C4-2B (cell line): ENCODE measurements around the gene ZNF345.

ENCODE experiments used
- ZFX ChIP-seq: fragments of 450-650 bp; IDR thresholded peaks from 2 replicates; pipeline ENCODE4 v1.6.1; 2017
- TF ChIP-seq, protein P1 (sequence below): fragments of 450-650 bp; conservative IDR thresholded peaks from 2 replicates; pipeline ENCODE4 v1.5.1; 2017; ENCODE audit warnings: mild to moderate bottlenecking

DNA sequence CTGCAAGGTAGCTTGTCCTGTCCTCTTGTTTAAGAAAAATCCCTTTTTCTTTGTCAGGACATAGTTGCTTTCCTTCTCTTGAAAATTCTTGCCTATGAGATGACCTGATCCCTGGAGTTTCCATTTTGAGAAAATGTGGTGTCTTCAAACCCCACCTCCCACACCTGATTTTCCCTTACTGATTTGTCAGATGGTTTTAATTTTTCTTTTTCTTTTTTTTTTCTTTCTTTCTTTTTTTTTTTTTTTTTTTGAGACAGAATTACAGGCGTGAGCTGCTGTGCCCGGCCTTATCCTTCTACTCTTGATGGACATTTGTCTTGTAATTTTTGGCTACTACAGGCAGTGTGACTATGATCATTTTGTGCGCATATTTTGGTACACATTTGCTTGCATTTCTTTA is 1.2 kb downstream of the ZNF345 start:
- TF ChIP-seq, protein P1, sequence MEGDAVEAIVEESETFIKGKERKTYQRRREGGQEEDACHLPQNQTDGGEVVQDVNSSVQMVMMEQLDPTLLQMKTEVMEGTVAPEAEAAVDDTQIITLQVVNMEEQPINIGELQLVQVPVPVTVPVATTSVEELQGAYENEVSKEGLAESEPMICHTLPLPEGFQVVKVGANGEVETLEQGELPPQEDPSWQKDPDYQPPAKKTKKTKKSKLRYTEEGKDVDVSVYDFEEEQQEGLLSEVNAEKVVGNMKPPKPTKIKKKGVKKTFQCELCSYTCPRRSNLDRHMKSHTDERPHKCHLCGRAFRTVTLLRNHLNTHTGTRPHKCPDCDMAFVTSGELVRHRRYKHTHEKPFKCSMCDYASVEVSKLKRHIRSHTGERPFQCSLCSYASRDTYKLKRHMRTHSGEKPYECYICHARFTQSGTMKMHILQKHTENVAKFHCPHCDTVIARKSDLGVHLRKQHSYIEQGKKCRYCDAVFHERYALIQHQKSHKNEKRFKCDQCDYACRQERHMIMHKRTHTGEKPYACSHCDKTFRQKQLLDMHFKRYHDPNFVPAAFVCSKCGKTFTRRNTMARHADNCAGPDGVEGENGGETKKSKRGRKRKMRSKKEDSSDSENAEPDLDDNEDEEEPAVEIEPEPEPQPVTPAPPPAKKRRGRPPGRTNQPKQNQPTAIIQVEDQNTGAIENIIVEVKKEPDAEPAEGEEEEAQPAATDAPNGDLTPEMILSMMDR = no peak
- TF ChIP-seq ZFX = no peak
